Suprapubic skin (tissue), 4 donors: ENCODE results near the gene CASP9. TPM values are rescaled to one million over a fixed set of nuclear protein-coding genes. Genes with fewer than 3 reads are reported as not detected.
"Not testable (repeated sequence)": the region's sequence is repeated elsewhere in the genome, so short reads cannot be mapped to it uniquely, and the experiment has no call there.

Experiments used
- DNase-seq, 2 donors: peaks; one replicate each; pipeline ENCODE4 v3.0.0-alpha.2; 2019; ENCODE audit warnings: low spot score in 2 of 2
- H3K27ac ChIP-seq: fragments of 200-600 bp; sonication (generic); one replicate; pipeline ENCODE4 v1.5.1; 2019
- H3K27me3 ChIP-seq: fragments of 200-600 bp; sonication (generic); one replicate; pipeline ENCODE4 v1.5.1; 2019
- H3K36me3 ChIP-seq: fragments of 200-600 bp; sonication (generic); one replicate; pipeline ENCODE4 v1.5.1; 2019
- H3K4me1 ChIP-seq: fragments of 200-600 bp; sonication (generic); one replicate; pipeline ENCODE4 v1.5.1; 2019
- H3K4me3 ChIP-seq: fragments of 200-600 bp; sonication (generic); one replicate; pipeline ENCODE4 v1.5.1; 2019; ENCODE audit warnings: mild to moderate bottlenecking
- H3K9me3 ChIP-seq: fragments of 200-600 bp; sonication (generic); one replicate; pipeline ENCODE4 v1.5.1; 2019
- EP300 ChIP-seq: sonication (generic); formaldehyde crosslinking; IDR thresholded peaks from one replicate; pipeline ENCODE4 v1.6.1; 2017; ENCODE audit warnings: antibody characterized with exemption
- POLR2A ChIP-seq, 2 donors: fragments of 450-650 bp; IDR thresholded peaks; one replicate each; pipeline ENCODE4 v1.6.1; 2017; ENCODE audit warnings: antibody characterized with exemption in 2 of 2, mild to moderate bottlenecking in 2 of 2, moderate library complexity in 2 of 2
- POLR2AphosphoS5 ChIP-seq, 3 donors: sonication (generic); formaldehyde crosslinking; IDR thresholded peaks; one replicate each; pipeline ENCODE4 v1.6.1; 2017; ENCODE audit warnings: antibody characterized with exemption in 3 of 3
- WGBS: methylation state at CpG from one replicate; pipeline ENCODE4 v1.1.5; 2018; 5-methylcytosine and 5-hydroxymethylcytosine counted together
- total RNA-seq, 4 donors: library from RNA; depleted of rRNA; stranded (reverse); fragments of >200 nt; gene quantifications; one replicate each; pipeline ENCODE4 v1.1.0, GENCODE V29; 2016
- TF ChIP-seq, protein P1 (sequence below), 2 donors: fragments of 200-600 bp in 1 of 2; fragments of 450-650 bp in 1 of 2; sonication (generic) in 1 of 2; IDR thresholded peaks; one replicate each; pipeline ENCODE4 v1.5.1; 2016 to 2019; ENCODE audit warnings: antibody characterized with exemption in 2 of 2, mild to moderate bottlenecking in 1 of 2, moderate library complexity in 1 of 2

Gene CASP9
- total RNA-seq, 4 donors from 2014 or later: 7.0 to 12.6 (median 9.7) TPM

DNA sequence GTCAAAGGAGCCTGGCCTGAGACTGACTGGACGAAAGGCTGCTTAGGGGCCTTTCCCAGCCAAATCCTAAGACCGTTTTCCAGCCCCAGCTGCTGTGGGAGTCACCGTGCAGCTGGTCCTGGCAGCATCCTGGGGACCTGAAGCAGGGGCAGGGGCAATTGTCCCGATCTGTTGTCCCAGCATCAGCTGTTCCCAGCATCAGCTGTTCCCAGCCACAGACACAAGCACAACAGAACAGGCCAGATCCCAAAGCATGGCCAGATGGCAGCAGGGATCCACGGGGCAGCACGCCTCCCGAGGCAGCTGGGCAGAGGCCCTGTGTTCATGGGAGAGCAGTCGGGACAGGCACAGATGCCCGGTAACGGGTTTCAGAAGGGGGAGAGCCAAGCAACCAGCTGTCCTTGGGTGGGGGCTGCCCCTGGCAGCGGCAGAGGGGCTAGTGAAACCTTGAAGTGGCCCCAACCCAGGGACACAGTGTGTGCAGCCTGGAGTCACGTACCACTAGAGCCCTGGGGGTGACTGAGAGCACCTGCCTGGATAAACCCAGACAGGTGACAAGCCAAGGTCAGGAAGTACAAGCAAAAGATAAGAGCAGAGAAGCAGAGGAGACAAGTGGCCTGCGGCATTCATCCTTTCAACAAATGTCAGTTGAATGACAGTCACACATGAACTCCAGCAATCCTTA, 34.8 kb downstream of the CASP9 start:
- TF ChIP-seq EP300: no peak
- TF ChIP-seq POLR2AphosphoS5 (IDR thresholded peaks at IDR 0.05): no peak
- no peak for TF ChIP-seq POLR2A (IDR thresholded peaks at IDR 0.05)
- TF ChIP-seq, protein P1, sequence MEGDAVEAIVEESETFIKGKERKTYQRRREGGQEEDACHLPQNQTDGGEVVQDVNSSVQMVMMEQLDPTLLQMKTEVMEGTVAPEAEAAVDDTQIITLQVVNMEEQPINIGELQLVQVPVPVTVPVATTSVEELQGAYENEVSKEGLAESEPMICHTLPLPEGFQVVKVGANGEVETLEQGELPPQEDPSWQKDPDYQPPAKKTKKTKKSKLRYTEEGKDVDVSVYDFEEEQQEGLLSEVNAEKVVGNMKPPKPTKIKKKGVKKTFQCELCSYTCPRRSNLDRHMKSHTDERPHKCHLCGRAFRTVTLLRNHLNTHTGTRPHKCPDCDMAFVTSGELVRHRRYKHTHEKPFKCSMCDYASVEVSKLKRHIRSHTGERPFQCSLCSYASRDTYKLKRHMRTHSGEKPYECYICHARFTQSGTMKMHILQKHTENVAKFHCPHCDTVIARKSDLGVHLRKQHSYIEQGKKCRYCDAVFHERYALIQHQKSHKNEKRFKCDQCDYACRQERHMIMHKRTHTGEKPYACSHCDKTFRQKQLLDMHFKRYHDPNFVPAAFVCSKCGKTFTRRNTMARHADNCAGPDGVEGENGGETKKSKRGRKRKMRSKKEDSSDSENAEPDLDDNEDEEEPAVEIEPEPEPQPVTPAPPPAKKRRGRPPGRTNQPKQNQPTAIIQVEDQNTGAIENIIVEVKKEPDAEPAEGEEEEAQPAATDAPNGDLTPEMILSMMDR (IDR thresholded peaks at IDR 0.05): no peak
- Histone ChIP-seq H3K4me3 (no peak overlapping the region), H3K27me3 (no peaks in the 10 kb centered on the region), H3K4me1 (no peaks in the 10 kb centered on the region), H3K9me3 (no peaks in the 10 kb centered on the region), H3K36me3 (peaks cover 21% of the 10 kb centered on the region), H3K27ac (no peak overlapping the region)
- no peak for DNase-seq
- 84% methylated on average over 9 of the region's 13 CpGs for whole genome bisulfite sequencing

DNA sequence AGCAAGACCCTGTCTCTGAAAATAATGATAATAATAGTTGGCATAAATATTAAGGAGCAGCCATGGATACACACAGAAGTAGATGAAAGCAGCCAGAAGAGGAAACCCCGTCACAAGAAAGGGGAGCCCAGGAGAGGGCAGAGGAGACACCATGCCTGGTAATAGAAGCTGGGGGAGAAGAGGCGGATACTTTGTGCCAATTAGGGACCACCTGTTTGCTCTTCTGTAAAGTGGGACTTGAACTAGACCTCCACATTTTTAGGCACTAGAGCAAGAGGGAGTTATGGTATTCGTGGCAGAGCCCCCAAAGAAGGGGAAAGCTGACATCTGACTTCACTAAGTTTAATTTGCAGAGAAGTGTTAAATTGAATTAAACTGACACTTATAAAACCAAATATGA, 35.6 kb downstream of the CASP9 start:
- no peaks in the 10 kb centered on the region for H3K9me3 ChIP-seq
- H3K27ac ChIP-seq: no peak overlapping the region
- DNase-seq: no peak
- H3K27me3 ChIP-seq: no peaks in the 10 kb centered on the region
- no peak for TF ChIP-seq POLR2AphosphoS5 (IDR thresholded peaks at IDR 0.05)
- TF ChIP-seq, protein P1 (IDR thresholded peaks at IDR 0.05): no peak
- no peak for TF ChIP-seq EP300
- TF ChIP-seq POLR2A (IDR thresholded peaks at IDR 0.05): no peak
- no peak overlapping the region for H3K4me3 ChIP-seq
- WGBS: 89% methylated on average over 3 of the region's 3 CpGs
- peaks cover 14% of the 10 kb centered on the region for H3K36me3 ChIP-seq
- no peaks in the 10 kb centered on the region for H3K4me1 ChIP-seq

DNA sequence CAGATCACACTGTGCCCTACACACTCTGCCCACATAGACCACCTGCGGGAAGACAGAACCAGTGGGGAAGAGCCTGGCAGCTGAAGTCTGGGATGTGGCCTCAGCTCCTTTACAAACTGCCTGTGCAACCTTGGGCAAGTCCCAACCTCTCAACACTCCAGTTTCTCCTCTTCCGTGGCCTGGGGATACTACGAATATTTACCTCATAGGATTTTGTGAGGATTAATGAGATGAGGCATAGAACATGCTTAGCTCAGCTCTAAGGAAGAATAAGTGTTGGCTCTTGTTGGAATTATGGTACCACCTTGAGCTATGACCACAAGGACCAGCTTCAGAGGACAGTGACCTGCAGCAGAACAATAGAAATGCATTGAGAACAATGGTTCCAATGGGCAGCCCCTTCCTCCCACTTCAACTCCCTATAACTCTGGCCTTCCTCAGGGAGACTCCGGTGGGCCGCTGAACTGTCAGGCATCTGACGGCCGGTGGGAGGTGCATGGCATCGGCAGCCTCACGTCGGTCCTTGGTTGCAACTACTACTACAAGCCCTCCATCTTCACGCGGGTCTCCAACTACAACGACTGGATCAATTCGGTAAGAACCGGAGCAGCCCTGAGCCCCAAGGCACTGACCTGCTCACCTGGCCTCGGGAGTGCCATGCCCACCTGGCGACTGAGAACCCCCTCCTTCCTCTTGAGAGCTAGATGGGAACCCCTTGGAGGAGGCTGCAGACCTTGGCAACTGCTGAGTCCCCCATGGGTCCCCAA, 37.0 kb downstream of the CASP9 start:
- 82% methylated on average over 14 of the region's 17 CpGs for WGBS
- H3K36me3 ChIP-seq, H3K4me3 ChIP-seq, H3K27ac ChIP-seq, H3K4me1 ChIP-seq, H3K9me3 ChIP-seq, H3K27me3 ChIP-seq, DNase-seq: not testable (repeated sequence)

DNA sequence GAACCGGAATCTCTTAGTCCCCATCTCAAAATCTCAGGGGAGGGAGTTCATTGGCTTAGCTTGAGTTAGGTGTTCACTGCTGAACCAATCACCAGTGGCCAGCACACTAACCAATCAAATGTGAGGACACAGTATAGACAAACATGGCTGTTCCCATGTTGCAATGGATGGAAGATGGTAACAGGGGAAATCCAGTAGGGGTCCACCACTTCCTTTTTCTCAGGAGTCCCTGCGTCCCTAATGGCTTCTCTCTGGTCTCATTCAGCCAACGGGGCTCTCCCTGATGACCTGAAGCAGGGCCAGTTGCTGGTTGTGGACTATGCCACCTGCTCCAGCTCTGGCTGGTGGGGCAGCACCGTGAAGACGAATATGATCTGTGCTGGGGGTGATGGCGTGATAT, 38.4 kb downstream of the CASP9 start:
- no peak for DNase-seq
- H3K4me1 ChIP-seq: no peaks in the 10 kb centered on the region
- no peaks in the 10 kb centered on the region for H3K36me3 ChIP-seq
- TF ChIP-seq POLR2AphosphoS5 (IDR thresholded peaks at IDR 0.05) (no peak), POLR2A (IDR thresholded peaks at IDR 0.05) (no peak), EP300 (no peak)
- TF ChIP-seq, protein P1 (IDR thresholded peaks at IDR 0.05): no peak
- H3K4me3 ChIP-seq: no peak overlapping the region
- H3K27me3 ChIP-seq: no peaks in the 10 kb centered on the region
- WGBS: 90% methylated on average over 4 of the region's 6 CpGs
- H3K27ac ChIP-seq: no peak overlapping the region
- no peaks in the 10 kb centered on the region for H3K9me3 ChIP-seq

DNA sequence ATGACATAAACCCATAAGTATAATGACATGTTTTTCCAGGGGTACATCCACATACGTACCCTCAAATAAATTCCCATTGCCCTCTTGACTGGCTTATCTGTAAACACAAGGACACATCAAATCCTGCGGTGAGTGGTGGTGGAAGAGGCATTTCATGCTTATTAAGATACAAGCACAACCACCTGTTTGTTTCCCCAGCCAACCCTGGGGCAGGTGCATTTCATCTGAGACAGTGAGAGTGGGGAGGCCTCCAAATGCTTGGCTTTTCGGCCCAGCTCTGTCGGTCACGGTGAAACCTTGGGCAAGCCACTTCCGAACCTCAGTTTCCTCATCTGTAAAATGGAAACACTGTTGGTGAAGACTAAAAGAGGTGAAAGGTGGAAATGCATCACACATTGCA, 39.6 kb downstream of the CASP9 start:
- H3K27ac ChIP-seq, H3K4me3 ChIP-seq, DNase-seq, H3K4me1 ChIP-seq, H3K27me3 ChIP-seq, H3K9me3 ChIP-seq, H3K36me3 ChIP-seq: not testable (repeated sequence)
- WGBS: 94% methylated on average over 6 of the region's 6 CpGs

DNA sequence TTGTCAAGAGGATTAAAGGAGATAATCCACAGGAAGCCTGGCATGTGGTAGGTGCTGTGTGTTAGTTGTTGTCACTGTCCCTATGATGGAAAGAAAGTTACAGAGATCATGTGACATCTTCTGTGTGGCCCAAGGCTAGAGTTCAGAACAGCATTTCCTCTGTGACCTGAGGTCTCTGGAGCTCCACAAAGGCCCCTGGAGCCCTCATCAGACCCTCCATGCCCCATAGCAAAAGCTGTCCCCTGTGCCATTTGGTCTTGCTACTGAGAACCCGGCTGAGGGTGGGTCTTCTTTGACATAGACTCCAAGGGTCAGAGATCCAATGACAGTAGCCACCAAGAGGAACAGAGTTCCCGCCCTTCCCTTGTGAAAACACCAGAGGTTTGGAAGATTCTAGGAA, 40.0 kb downstream of the CASP9 start:
- Histone ChIP-seq H3K27ac (no peak overlapping the region), H3K9me3 (no peaks in the 10 kb centered on the region), H3K4me3 (no peak overlapping the region), H3K36me3 (no peaks in the 10 kb centered on the region), H3K4me1 (no peaks in the 10 kb centered on the region), H3K27me3 (no peaks in the 10 kb centered on the region)
- no peak for TF ChIP-seq EP300
- no peak for TF ChIP-seq POLR2A (IDR thresholded peaks at IDR 0.05)
- no peak for DNase-seq
- WGBS: 88% methylated on average over 2 of the region's 2 CpGs

DNA sequence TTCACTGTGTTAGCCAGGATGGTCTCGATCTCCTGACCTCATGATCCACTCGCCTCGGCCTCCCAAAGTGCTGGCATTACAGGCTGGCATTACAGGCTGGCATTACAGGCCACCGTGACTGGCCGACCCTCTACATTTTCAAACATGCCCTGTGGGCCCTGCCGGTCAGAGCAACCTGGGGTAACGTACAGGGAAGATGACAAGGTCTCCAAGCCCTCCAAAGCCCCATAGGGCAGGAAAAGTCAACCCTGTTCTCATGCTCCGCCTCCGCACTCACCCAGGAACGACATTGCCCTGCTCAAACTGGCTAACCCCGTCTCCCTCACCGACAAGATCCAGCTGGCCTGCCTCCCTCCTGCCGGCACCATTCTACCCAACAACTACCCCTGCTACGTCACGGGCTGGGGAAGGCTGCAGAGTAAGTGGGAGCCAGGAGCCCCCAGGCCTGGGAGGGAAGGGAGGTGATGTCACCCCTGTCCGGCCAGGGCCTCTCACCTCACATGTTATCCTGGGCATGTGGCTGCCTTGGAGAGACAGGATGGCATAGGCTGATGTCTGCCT, 41.0 kb downstream of the CASP9 start:
- not testable (repeated sequence) for H3K4me3 ChIP-seq, H3K9me3 ChIP-seq, H3K36me3 ChIP-seq, H3K4me1 ChIP-seq, DNase-seq, H3K27ac ChIP-seq, H3K27me3 ChIP-seq
- WGBS: 66% methylated on average over 16 of the region's 16 CpGs

DNA sequence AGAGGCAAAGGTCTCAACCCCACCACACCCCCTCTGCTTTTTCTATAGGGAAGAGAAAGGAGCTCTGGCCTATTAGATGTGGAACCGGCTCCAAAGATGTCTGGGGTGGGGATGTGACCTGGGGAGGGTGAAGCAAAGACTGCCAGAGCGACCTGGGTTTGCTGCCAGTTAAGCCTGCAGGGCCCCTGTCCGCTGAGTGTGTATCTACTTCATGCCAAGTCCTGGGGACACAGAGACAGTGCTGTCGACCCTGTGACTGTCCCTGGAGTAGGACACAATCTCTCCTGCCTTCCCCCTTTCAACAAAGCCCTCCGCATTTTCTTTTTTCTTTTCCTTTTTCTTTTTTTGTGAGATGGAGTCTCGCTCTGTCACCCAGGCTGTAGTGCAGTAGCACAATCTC, 41.6 kb downstream of the CASP9 start:
- not testable (repeated sequence) for H3K9me3 ChIP-seq, H3K27me3 ChIP-seq, H3K27ac ChIP-seq, H3K36me3 ChIP-seq, H3K4me1 ChIP-seq, H3K4me3 ChIP-seq, DNase-seq
- 87% methylated on average over 6 of the region's 6 CpGs for WGBS
